B cell (primary cell): ENCODE measurements around the gene SKIDA1. TPM values are rescaled to one million over a fixed set of nuclear protein-coding genes. Genes with fewer than 3 reads are reported as not detected.

ENCODE experiments used
- ATAC-seq: fragments of 200-7000 bp; cut with Tn5 transposase; one replicate; pipeline ENCODE4 v1.10.0; 2021; ENCODE audit warnings: low read depth, mild to moderate bottlenecking, moderate number of reproducible peaks, moderate library complexity
- CTCF ChIA-PET: fragments of 350-600 bp; sonication (Branson Sonifier 250); formaldehyde crosslinking; loops from one replicate; lab custom pipeline; 2021; ENCODE audit warnings: antibody characterized with exemption, inconsistent platforms; lab: Charles Lee
- POLR2A ChIA-PET: fragments of 350-600 bp; sonication (Branson Sonifier 250); formaldehyde crosslinking; loops from one replicate; lab custom pipeline; 2021; ENCODE audit warnings: antibody characterized with exemption; lab: Charles Lee
- DNase-seq: peaks from one replicate; pipeline ENCODE4 v3.0.0; 2013
- H2AFZ ChIP-seq: 2 replicates; pipeline ENCODE4 v1.6.1; 2012; ENCODE audit warnings: mild to moderate bottlenecking, low read depth, low read length; ENCODE audit not compliant: insufficient read depth, poor library complexity, severe bottlenecking
- H3K27ac ChIP-seq, 2 donors: 1 replicate in 1 of 2; 2 replicates in 1 of 2; pipeline ENCODE4 v1.5.1; 2012 to 2013; ENCODE audit warnings: low read length in 2 of 2, mild to moderate bottlenecking in 2 of 2, moderate library complexity in 1 of 2
- H3K27me3 ChIP-seq, 4 experiments: fragments of 200-600 bp in 1 of 4; sonication (generic) in 1 of 4; replicated peaks in 1 of 4; 1 replicate in 2 of 4; 2 replicates in 2 of 4; pipeline versions ENCODE4 v1.6.1 to v1.7.0; 2013 to 2016; ENCODE audit warnings: low read length in 3 of 4, mild to moderate bottlenecking in 2 of 4, mixed read lengths in 1 of 4, moderate library complexity in 1 of 4; ENCODE audit not compliant: insufficient read depth in 4 of 4, control insufficient read depth in 3 of 4; ENCODE audit errors: control extremely low read depth in 1 of 4
- H3K36me3 ChIP-seq, 2 experiments: replicated peaks in 1 of 2; 1 replicate in 1 of 2; 2 replicates in 1 of 2; pipeline versions ENCODE4 v1.6.1 to v1.7.1; 2013; ENCODE audit warnings: low read length in 1 of 2; ENCODE audit not compliant: insufficient read depth in 2 of 2, control insufficient read depth in 1 of 2; ENCODE audit errors: control extremely low read depth in 1 of 2, extremely low read depth in 1 of 2
- H3K4me1 ChIP-seq, 2 donors: fragments of 200-600 bp in 1 of 2; sonication (generic) in 1 of 2; 1 replicate in 1 of 2; 2 replicates in 1 of 2; pipeline versions ENCODE4 v1.5.1 to v1.6.1; 2013 to 2017; ENCODE audit warnings: low read length in 2 of 2; ENCODE audit not compliant: control insufficient read depth in 2 of 2, insufficient read depth in 2 of 2
- H3K4me2 ChIP-seq: replicated peaks from 2 replicates; pipeline ENCODE3; 2012; ENCODE audit warnings: mild to moderate bottlenecking, low read depth, low read length; ENCODE audit not compliant: poor library complexity, severe bottlenecking
- H3K4me3 ChIP-seq, 5 experiments: fragments of 200-600 bp in 1 of 5; sonication (generic) in 1 of 5; 1 replicate in 3 of 5; 2 replicates in 2 of 5; pipeline versions ENCODE4 v1.5.1 to v1.7.0; 2011 to 2016; ENCODE audit warnings: low read length in 4 of 5, mild to moderate bottlenecking in 4 of 5, low read depth in 2 of 5, control low read depth in 1 of 5, moderate library complexity in 1 of 5; ENCODE audit not compliant: insufficient read depth in 1 of 5; ENCODE audit errors: control extremely low read depth in 1 of 5, extremely low read depth in 1 of 5
- H3K79me2 ChIP-seq: fragments of 200-600 bp; sonication (generic); one replicate; pipeline ENCODE4 v1.6.0; 2016; ENCODE audit warnings: low read length; ENCODE audit not compliant: control insufficient read depth, insufficient read depth
- H3K9ac ChIP-seq: fragments of 200-600 bp; sonication (generic); 2 replicates; pipeline ENCODE4 v1.6.1; 2017; ENCODE audit warnings: mild to moderate bottlenecking, low read length, moderate library complexity
- H3K9me3 ChIP-seq, 3 donors: one replicate each; pipeline versions ENCODE4 v1.6.1 to v1.7.1; 2013; ENCODE audit warnings: low read length in 2 of 3; ENCODE audit not compliant: control insufficient read depth in 2 of 3, insufficient read depth in 1 of 3; ENCODE audit errors: control extremely low read depth in 1 of 3
- H4K20me1 ChIP-seq: 2 replicates; pipeline ENCODE4 v1.6.0; 2012; ENCODE audit warnings: mild to moderate bottlenecking, low read length; ENCODE audit not compliant: insufficient read depth, control insufficient read depth, poor library complexity, severe bottlenecking
- H3K27ac Mint-ChIP-seq: one replicate; pipeline ENCODE4 v1.8.0; 2021; ENCODE audit warnings: mixed read lengths
- H3K27me3 Mint-ChIP-seq: one replicate; pipeline ENCODE4 v1.8.0; 2021; ENCODE audit warnings: mixed read lengths
- H3K4me1 Mint-ChIP-seq: one replicate; pipeline ENCODE4 v1.8.0; 2021; ENCODE audit warnings: mixed read lengths
- H3K4me3 Mint-ChIP-seq: one replicate; pipeline ENCODE4 v1.8.0; 2021; ENCODE audit warnings: mixed read lengths
- H3K9me3 Mint-ChIP-seq: one replicate; pipeline ENCODE4 v1.8.0; 2022; ENCODE audit warnings: mixed read lengths; ENCODE audit not compliant: insufficient read depth
- EZH2 ChIP-seq: IDR thresholded peaks from 2 replicates; pipeline ENCODE4 v1.6.1; 2012; ENCODE audit warnings: borderline replicate concordance, low read depth, mild to moderate bottlenecking, moderate library complexity, low read length; ENCODE audit not compliant: insufficient read depth, poor library complexity, severe bottlenecking
- WGBS: methylation state at CpG from one replicate; pipeline ENCODE4 v1.1.5; 2013; ENCODE audit warnings: missing lambda C conversion rate; ENCODE audit not compliant: insufficient coverage; 5-methylcytosine and 5-hydroxymethylcytosine counted together
- intact Hi-C: fragments of 100-400 bp; cut with micrococcal nuclease; formaldehyde crosslinking; loops from one replicate; pipeline ENCODE4 v1.10.0; 2022
- polyA plus RNA-seq: library from polyadenylated mRNA; depleted of rRNA; stranded (reverse); fragments of >200 nt; gene quantifications from 2 replicates; pipeline ENCODE4 v1.2.3, GENCODE V29; 2012
- total RNA-seq, 2 donors: library from RNA; stranded (reverse); fragments of 120-200 nt in 1 of 2; gene quantifications; 1 replicate in 1 of 2; 2 replicates in 1 of 2; pipeline versions ENCODE4 v1.2.3 to v1.2.4, GENCODE V29; 2013 to 2022
- TF ChIP-seq, protein P1 (sequence below): fragments of 200-600 bp; IDR thresholded peaks from one replicate; pipeline ENCODE4 v1.8.0; 2022; ENCODE audit warnings: antibody characterized with exemption, mild to moderate bottlenecking

Gene SKIDA1
- total and polyA plus RNA-seq, 2 donors (not counting 1 experiment from before 2014, with no cell fraction given): 0.06 to 0.10 TPM

GRCh38 chr10:21513405-21513788, 12.1 kb downstream of the SKIDA1 start:
- ATAC-seq (no peak), DNase-seq (no peak)
- Mint-ChIP-seq H3K27ac (no peak overlapping the region), H3K4me3 (no peak overlapping the region), H3K4me1 (peaks cover 18% of the 10 kb centered on the region), H3K27me3 (peaks cover 71% of the 10 kb centered on the region), H3K9me3 (no peaks in the 10 kb centered on the region)
- Histone ChIP-seq H2AFZ (no peak overlapping the region), H3K4me3 (no peak overlapping the region), H3K36me3 (no peaks in the 10 kb centered on the region), H3K79me2 (no peaks in the 10 kb centered on the region), H3K4me2 (no peak overlapping the region), H4K20me1 (peaks cover 9% of the 10 kb centered on the region), H3K4me1 (peaks cover 27 to 30% of the 10 kb centered on the region in 2 donors), H3K9ac (no peak overlapping the region), H3K9me3 (peaks cover 0 to 13% (median 0%) of the 10 kb centered on the region in 3 donors), H3K27ac (no peak overlapping the region), H3K27me3 (peaks cover 0 to 74% (median 66%) of the 10 kb centered on the region in 4 experiments)
- no CpG with 5 or more reads among the region's 1 CpG for WGBS
- intact Hi-C loops: no loop called here
- ChIA-PET CTCF (interaction anchor here (0.6 kb wide), 1 partner anchor 15 kb away, joined by 3 read pairs; no protein-coding TSS in a partner anchor), POLR2A (no interaction called here)
- TF ChIP-seq, protein P1, sequence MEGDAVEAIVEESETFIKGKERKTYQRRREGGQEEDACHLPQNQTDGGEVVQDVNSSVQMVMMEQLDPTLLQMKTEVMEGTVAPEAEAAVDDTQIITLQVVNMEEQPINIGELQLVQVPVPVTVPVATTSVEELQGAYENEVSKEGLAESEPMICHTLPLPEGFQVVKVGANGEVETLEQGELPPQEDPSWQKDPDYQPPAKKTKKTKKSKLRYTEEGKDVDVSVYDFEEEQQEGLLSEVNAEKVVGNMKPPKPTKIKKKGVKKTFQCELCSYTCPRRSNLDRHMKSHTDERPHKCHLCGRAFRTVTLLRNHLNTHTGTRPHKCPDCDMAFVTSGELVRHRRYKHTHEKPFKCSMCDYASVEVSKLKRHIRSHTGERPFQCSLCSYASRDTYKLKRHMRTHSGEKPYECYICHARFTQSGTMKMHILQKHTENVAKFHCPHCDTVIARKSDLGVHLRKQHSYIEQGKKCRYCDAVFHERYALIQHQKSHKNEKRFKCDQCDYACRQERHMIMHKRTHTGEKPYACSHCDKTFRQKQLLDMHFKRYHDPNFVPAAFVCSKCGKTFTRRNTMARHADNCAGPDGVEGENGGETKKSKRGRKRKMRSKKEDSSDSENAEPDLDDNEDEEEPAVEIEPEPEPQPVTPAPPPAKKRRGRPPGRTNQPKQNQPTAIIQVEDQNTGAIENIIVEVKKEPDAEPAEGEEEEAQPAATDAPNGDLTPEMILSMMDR: no peak
- no peak for TF ChIP-seq EZH2

GRCh38 chr10:21512573-21513404, 12.7 kb downstream of the SKIDA1 start:
- WGBS: 100% methylated on average over 1 of the region's 2 CpGs
- Histone ChIP-seq H3K27ac (no peak overlapping the region), H3K27me3 (peaks cover 0 to 72% (median 60%) of the 10 kb centered on the region in 4 experiments), H3K9ac (no peak overlapping the region), H2AFZ (no peak overlapping the region), H3K9me3 (peaks cover 0 to 13% (median 0%) of the 10 kb centered on the region in 3 donors), H3K4me3 (no peak overlapping the region), H3K4me1 (peaks cover 21 to 24% of the 10 kb centered on the region in 2 donors), H3K36me3 (no peaks in the 10 kb centered on the region), H3K79me2 (no peaks in the 10 kb centered on the region), H3K4me2 (no peak overlapping the region), H4K20me1 (peaks cover 3% of the 10 kb centered on the region)
- POLR2A ChIA-PET: no interaction called here
- no peak overlapping the region for H3K27ac Mint-ChIP-seq
- DNase-seq: no peak
- H3K4me3 Mint-ChIP-seq: no peak overlapping the region
- no peak for TF ChIP-seq EZH2
- TF ChIP-seq, protein P1: no peak
- ATAC-seq: no peak
- H3K9me3 Mint-ChIP-seq: no peaks in the 10 kb centered on the region
- peaks cover 65% of the 10 kb centered on the region for H3K27me3 Mint-ChIP-seq
- CTCF ChIA-PET: no interaction called here
- H3K4me1 Mint-ChIP-seq: peaks cover 12% of the 10 kb centered on the region
- intact Hi-C loops: no loop called here
